ENCODE measurements around the gene KSR1.

KSR1 gene

GRCh38 chr17:27496005-27496404, 39.8 kb downstream of the KSR1 start:
- no peak for TF ChIP-seq CTCF (IDR thresholded peaks at IDR 0.05; ENCODE audit: low read depth, low read length, missing control alignments)
- Histone ChIP-seq H3K27me3 (replicated peaks) (no peaks in the 10 kb centered on the region), H3K27ac (no peak overlapping the region), H3K36me3 (replicated peaks) (peaks cover 2% of the 10 kb centered on the region), H3K4me3 (ENCODE audit: low read depth, low read length) (no peak overlapping the region)
- no peak for DNase-seq
- in situ Hi-C loops (cut with HindIII; ENCODE audit: low pct_ligation_motif_present, low sequenced_read_pairs): no loop called here

- Histone ChIP-seq H3K36me3 (replicated peaks) (peaks cover 2% of the 10 kb centered on the region), H3K27me3 (replicated peaks) (no peaks in the 10 kb centered on the region), H3K27ac (no peak overlapping the region), H3K4me3 (ENCODE audit: low read depth, low read length) (no peak overlapping the region)
- in situ Hi-C loops (cut with HindIII; ENCODE audit: low pct_ligation_motif_present, low sequenced_read_pairs): no loop called here
- DNase-seq: no peak
- no peak for TF ChIP-seq CTCF (IDR thresholded peaks at IDR 0.05; ENCODE audit: low read depth, low read length, missing control alignments)
These were observed 40.2 kb downstream of the KSR1 start for GRCh38 chr17:27496437-27496943.

GRCh38 chr17:27496971-27497370, 40.7 kb downstream of the KSR1 start:
- H3K27ac ChIP-seq: no peak overlapping the region
- H3K36me3 ChIP-seq (replicated peaks): peaks cover 2% of the 10 kb centered on the region
- no peak for TF ChIP-seq CTCF (IDR thresholded peaks at IDR 0.05; ENCODE audit: low read depth, low read length, missing control alignments)
- in situ Hi-C loops (cut with HindIII; ENCODE audit: low pct_ligation_motif_present, low sequenced_read_pairs): no loop called here
- no peaks in the 10 kb centered on the region for H3K27me3 ChIP-seq (replicated peaks)
- no peak overlapping the region for H3K4me3 ChIP-seq (ENCODE audit: low read depth, low read length)
- DNase-seq: no peak

- peaks cover 2% of the 10 kb centered on the region for H3K36me3 ChIP-seq (replicated peaks)
- no peaks in the 10 kb centered on the region for H3K27me3 ChIP-seq (replicated peaks)
- H3K4me3 ChIP-seq (ENCODE audit: low read depth, low read length): no peak overlapping the region
- TF ChIP-seq CTCF (IDR thresholded peaks at IDR 0.05; ENCODE audit: low read depth, low read length, missing control alignments): no peak
- in situ Hi-C loops (cut with HindIII; ENCODE audit: low pct_ligation_motif_present, low sequenced_read_pairs): no loop called here
- DNase-seq: no peak
- no peak overlapping the region for H3K27ac ChIP-seq
These were observed 41.4 kb downstream of the KSR1 start for GRCh38 chr17:27497696-27498095.

GRCh38 chr17:27498615-27499309, 42.5 kb downstream of the KSR1 start:
- Histone ChIP-seq H3K4me3 (ENCODE audit: low read depth, low read length) (no peak overlapping the region), H3K27me3 (replicated peaks) (no peaks in the 10 kb centered on the region), H3K27ac (no peak overlapping the region), H3K36me3 (replicated peaks) (peaks cover 2% of the 10 kb centered on the region)
- DNase-seq: no peak
- in situ Hi-C loops (cut with HindIII; ENCODE audit: low pct_ligation_motif_present, low sequenced_read_pairs): no loop called here
- no peak for TF ChIP-seq CTCF (IDR thresholded peaks at IDR 0.05; ENCODE audit: low read depth, low read length, missing control alignments)
